ENCODE results near the gene HECTD4.
"Not testable (repeated sequence)": the region's sequence is repeated elsewhere in the genome, so short reads cannot be mapped to it uniquely, and the experiment has no call there.

The HECTD4 gene

GRCh38 chr12:112111931-112112330 lies 270.3 kb downstream of the HECTD4 start:
- DNase-seq = no peak

GRCh38 chr12:112110787-112111662 lies 271.2 kb downstream of the HECTD4 start:
- DNase-seq = not testable (repeated sequence)
